ENCODE measurements around the gene RAB7A. TPM values are rescaled to one million over a fixed set of nuclear protein-coding genes. Genes with fewer than 3 reads are reported as not detected.
A peak's percentile ranks its signal among the peaks of the same experiment; 100 is the strongest.

RAB7A gene
- total and polyA plus RNA-seq, 2 of the 13 experiments (the other 11 are each of a cell fraction or from before 2014, with no cell fraction given), result 26.5 to 182 TPM

- peak; percentile 66; the same call in 1 of the 2 replicates for TF ChIP-seq GTF3A (CRISPR knock-in tag; conservative IDR thresholded peaks at IDR 0.05)
- TF ChIP-seq ZXDC (CRISPR knock-in tag; IDR thresholded peaks at IDR 0.05), result no peak
- TF ChIP-seq, protein P1, sequence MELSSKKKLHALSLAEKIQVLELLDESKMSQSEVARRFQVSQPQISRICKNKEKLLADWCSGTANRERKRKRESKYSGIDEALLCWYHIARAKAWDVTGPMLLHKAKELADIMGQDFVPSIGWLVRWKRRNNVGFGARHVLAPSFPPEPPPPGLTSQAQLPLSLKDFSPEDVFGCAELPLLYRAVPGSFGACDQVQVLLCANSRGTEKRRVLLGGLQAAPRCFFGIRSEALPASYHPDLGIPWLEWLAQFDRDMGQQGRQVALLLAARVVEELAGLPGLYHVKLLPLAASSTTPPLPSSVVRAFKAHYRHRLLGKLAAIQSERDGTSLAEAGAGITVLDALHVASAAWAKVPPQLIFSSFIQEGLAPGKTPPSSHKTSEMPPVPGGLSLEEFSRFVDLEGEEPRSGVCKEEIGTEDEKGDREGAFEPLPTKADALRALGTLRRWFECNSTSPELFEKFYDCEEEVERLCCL (CRISPR knock-in tag; IDR thresholded peaks at IDR 0.05; ENCODE audit: borderline replicate concordance), result no peak; the same call in 1 of the 2 replicates
- peak; percentile 9; the same call in 1 of the 2 replicates for TF ChIP-seq SRY (CRISPR knock-in tag; IDR thresholded peaks at IDR 0.05)
- no peak for TF ChIP-seq SSRP1 (CRISPR knock-in tag; IDR thresholded peaks at IDR 0.05)
- peak; percentile 92; the same call in 1 of the 2 replicates for TF ChIP-seq ZNF224 (CRISPR knock-in tag; IDR thresholded peaks at IDR 0.05)
- peak; percentile 84; the same call in 1 of the 2 replicates for TF ChIP-seq KDM4B (CRISPR knock-in tag; IDR thresholded peaks at IDR 0.05)
- TF ChIP-seq MED8 (CRISPR knock-in tag; IDR thresholded peaks at IDR 0.05; ENCODE audit: insufficient replicate concordance), result no peak
- peak; percentile 73; the same call in 1 of the 2 replicates for TF ChIP-seq PATZ1 (CRISPR knock-in tag; IDR thresholded peaks at IDR 0.05)
- 0 out of 2 replicates have a peak, but pooled peaks have one; percentile 11 for TF ChIP-seq ZNF263 (CRISPR knock-in tag; IDR thresholded peaks at IDR 0.05)
- TF ChIP-seq ATF5 (CRISPR knock-in tag; IDR thresholded peaks at IDR 0.05; ENCODE audit: low read depth), result no peak
- TF ChIP-seq JUNB (CRISPR knock-in tag; IDR thresholded peaks at IDR 0.05; ENCODE audit: borderline replicate concordance), result no peak
- peak; percentile 72; the same call in 1 of the 2 replicates for TF ChIP-seq ZNF639 (CRISPR knock-in tag; conservative IDR thresholded peaks at IDR 0.05)
- TF ChIP-seq, protein P2, sequence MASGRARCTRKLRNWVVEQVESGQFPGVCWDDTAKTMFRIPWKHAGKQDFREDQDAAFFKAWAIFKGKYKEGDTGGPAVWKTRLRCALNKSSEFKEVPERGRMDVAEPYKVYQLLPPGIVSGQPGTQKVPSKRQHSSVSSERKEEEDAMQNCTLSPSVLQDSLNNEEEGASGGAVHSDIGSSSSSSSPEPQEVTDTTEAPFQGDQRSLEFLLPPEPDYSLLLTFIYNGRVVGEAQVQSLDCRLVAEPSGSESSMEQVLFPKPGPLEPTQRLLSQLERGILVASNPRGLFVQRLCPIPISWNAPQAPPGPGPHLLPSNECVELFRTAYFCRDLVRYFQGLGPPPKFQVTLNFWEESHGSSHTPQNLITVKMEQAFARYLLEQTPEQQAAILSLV (CRISPR knock-in tag; IDR thresholded peaks at IDR 0.05; ENCODE audit: borderline replicate concordance), result no peak; the same call in 1 of the 2 replicates
- peak; percentile 91; the same call in 1 of the 2 replicates for TF ChIP-seq ZNF33B (CRISPR knock-in tag; IDR thresholded peaks at IDR 0.05)
- TF ChIP-seq POLR2AphosphoS2 (IDR thresholded peaks at IDR 0.05; ENCODE audit: low read depth, low read length), result no peak; the same call in 1 of the 2 replicates
- TF ChIP-seq SIX1 (CRISPR knock-in tag; IDR thresholded peaks at IDR 0.05; ENCODE audit: borderline replicate concordance), result no peak; the same call in 1 of the 2 replicates
- peak; percentile 61; the same call in 1 of the 2 replicates for TF ChIP-seq HIVEP1 (CRISPR knock-in tag; IDR thresholded peaks at IDR 0.05)
- TF ChIP-seq ZBTB3 (CRISPR knock-in tag; IDR thresholded peaks at IDR 0.05; ENCODE audit: borderline replicate concordance, low read depth), result no peak; the same call in 1 of the 2 replicates
Observed at GRCh38 chr3:128680603-128681368, 45.2 kb upstream of the RAB7A start (continued).
